Stimulated activated CD4-positive, alpha-beta T cell treated with anti-CD3 and anti-CD28 coated beads, TNF-alpha, amount 100 ng/mL, for 1 hour (primary cell): Measurements from ENCODE around the gene OR1B1.
"Not testable (repeated sequence)": the region's sequence is repeated elsewhere in the genome, so short reads cannot be mapped to it uniquely, and the experiment has no call there.

Experiments
- DNase-seq, 3 donors: peaks; one replicate each; pipeline ENCODE4 v3.0.0-alpha.2; 2020; ENCODE audit warnings: low read depth in 3 of 3, low spot score in 1 of 3

The OR1B1 gene

DNA sequence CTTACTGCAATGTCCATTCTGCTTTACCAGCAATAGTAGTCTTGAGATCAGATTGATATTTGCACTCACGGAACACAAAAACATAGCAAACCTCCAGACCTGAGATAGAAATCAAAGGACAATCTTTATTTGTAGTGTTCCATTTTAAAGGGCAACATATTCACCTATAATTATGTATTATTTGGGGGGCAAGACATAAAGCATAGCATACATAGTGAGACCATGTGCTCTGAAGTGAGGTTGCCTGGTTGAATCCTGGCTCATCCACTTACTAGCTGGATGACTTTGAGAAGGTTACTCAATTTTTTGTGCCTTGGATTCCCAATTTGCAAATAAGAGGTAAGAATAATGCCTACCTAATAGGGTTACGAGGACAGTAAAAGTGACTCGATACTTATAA lies at the start of gene OR1B1:
Gene OR1B1, minus strand, starts transcription at position 101 of the 400 bp plus-strand sequence.
- no peak for DNase-seq

DNA sequence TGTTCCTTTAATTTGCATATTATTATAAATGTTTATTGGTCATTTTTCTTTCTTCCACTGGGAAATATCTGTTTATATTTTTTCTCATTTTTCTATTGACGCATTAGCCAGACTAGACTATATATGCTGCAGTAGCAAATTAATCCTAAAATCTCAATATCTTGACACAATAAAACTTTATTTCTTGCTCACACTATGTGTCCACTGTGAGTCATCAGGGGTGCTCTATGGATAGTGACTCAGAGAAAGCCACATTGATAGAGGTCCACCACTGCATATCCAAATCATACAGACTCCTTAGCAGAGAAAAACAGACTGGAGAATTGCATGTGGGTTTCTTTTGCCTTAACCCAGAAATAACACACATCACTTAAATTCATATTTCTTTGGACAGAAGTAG lies 38.3 kb upstream of the OR1B1 start:
- no peak for DNase-seq

DNA sequence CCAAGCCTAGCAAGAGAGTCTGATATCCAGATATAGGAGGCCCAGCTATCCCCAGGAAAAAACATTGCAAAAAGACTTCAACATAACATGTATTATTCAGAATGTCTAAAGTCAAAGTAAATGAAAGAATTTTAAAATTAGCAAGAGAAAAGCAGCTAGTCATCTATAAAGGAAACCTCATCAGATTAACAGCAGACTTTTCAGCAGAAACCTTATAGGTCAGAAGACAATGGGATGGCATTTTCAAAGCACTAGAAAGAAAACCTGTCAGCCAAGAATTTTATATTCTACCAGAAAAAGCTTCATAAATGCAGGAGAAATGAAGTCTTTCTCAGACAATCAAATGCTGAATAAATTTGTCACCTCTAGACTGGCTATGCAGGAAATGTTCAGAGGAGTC lies 27.4 kb upstream of the OR1B1 start:
- no peak for DNase-seq

DNA sequence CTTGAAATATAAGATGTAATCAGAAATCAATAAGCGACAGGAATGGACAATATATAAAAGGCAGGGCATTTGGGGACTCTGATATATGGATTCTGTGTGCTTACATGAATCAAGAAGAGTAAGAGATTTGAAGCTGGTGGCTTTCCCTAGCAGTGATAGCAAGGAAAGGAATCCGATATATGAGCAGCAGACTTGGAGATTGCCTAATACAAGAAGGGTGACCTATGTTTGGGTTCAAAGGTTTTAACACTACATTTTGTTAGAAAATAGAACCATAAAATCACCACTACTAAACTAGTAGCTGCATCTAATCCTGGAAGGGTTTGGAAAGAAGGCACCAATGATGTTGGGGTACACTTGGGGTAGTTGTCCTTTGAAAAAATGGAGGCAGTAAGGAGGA lies 15.1 kb upstream of the OR1B1 start:
- no peak for DNase-seq

DNA sequence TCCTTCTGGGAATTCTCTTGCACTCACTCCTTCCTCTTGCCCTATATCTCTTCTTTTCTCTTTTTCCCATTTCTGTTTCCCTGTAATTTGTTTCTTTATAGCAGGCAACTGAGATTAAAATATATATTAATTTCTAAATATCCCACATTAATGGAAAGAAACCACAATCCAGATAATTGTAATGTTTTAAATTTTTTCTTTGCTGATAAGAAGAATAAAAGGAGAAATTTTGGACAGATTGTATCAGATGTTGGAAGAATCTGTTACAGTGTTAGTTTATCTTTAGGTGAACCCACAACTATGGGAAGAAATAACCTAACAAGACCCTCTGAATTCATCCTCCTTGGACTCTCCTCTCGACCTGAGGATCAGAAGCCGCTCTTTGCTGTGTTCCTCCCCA lies 4.0 kb upstream of the OR1B1 start, which contains the start of gene OR1L1:
Gene OR1L1, plus strand, starts transcription at position 301 of the 400 bp plus-strand sequence. Its CDS starts 0 bp downstream, at position 301.
- no peak for DNase-seq

DNA sequence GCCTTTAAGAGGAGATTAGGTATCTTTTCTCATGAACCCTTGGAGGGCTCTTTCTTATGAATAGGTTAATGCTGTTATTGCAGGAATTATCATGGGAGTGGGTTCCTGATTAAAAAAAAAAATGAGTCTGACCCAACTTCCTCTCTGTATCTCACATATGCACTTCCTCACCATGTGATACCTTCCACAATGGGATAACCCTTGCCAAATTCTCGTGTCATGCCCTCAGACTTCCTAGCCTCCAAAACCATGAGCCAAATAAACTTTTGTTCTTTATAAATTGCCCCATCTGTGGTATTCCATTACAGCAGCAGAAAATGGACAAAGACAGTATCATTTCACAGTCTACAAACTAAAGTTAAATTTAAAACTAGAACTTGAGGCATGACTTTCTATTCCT lies 1.0 kb downstream of the OR1B1 start:
- DNase-seq, result no peak

DNA sequence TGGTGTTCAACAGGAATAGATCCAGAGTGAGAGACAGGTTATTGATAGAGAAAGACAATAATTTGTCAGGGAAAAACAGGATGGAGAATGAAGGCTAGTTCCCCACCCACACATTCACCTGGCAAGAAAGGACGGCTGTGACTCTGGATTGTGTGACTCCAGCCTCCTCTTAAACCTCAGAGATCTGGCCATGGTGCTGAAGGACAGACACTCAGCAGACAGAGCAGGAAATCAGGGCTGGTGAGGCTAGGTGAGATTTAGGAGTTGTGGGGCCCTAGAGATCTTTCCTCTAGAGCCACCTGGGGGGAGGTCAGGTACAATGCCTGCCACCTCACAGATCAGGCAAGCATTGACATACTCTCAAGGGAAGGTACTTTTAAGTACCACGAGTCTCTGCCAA lies 15.2 kb downstream of the OR1B1 start:
- DNase-seq, result no peak

DNA sequence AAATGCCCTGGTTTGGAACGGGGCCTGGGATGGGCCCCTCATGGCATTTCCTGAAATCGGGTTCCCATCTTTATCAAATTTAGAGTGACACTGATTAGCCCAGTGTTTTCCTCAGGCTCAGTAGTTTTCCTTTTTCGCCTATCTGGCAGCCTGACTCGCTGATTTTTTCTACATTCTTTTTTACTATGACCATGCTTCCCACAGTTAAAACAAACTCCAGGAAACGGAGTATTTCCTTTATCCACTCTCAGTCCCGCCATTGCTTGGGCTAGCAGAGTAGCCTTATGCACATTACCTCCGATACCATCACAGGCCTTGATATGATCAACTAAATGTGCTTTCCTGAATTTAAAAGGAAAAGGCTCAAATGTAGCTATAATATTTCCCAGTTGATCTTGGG lies 37.4 kb downstream of the OR1B1 start:
- no peak for DNase-seq

DNA sequence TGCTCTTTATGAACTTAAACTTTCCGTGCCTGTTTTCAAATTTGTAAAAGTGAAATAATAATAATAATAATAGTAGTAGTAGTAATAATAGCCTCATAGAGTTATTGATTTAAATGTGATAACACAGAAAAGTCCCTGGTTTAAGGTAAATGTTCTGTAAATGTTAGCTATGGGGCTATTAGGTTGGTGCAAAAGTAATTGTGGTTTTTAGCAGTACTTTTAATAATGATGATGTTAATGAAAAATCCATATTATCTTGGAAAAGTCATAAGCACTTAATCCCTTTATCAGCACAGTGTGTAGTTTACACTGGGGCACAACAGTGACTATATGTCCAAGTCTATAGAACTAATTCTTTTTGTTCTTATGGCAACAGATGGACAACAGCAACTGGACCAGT lies 43.1 kb downstream of the OR1B1 start, which contains the start of gene OR1Q1:
Gene OR1Q1, plus strand, starts transcription at position 377 of the 400 bp plus-strand sequence. Its CDS starts 0 bp downstream, at position 377.
- DNase-seq, result no peak

DNA sequence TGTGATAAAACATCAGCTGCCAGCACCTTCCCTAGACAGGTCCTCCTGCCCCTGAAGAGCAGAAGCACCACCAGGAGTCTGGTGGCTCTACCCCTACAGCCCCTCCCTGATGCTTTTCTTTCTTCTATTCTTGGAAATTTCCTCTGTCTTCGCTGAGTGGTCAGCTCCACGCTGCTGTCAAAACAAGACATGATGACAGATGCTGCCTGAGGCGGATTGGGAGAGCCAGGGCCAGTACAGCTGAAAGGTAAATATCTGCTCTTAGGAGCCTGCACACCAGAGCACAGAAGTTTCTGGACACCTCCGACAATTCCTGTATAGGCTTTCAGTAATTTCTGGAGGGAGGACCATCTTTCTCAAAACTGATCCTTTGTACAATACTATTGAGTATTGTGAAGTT lies 47.6 kb downstream of the OR1B1 start:
- no peak for DNase-seq

DNA sequence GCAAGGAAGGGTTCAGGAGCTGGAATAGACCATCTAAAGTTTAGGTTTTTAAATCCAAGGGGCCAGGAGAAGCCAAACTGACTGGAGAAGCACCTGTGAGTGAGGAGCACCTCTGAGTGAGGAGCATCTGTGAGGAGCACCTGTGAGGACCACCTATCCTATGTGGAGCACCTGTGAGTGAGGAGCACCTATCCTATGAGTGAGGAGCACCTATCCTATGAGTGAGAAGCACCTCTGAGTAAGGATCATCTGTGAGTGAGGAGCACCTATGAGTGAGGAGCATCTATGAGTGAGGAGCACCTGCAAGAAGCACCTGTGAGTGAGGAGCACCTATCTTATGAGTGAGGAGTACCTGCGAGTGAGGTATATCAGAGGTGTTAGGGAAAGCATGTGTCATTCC lies 50.8 kb downstream of the OR1B1 start:
- DNase-seq, result no peak

DNA sequence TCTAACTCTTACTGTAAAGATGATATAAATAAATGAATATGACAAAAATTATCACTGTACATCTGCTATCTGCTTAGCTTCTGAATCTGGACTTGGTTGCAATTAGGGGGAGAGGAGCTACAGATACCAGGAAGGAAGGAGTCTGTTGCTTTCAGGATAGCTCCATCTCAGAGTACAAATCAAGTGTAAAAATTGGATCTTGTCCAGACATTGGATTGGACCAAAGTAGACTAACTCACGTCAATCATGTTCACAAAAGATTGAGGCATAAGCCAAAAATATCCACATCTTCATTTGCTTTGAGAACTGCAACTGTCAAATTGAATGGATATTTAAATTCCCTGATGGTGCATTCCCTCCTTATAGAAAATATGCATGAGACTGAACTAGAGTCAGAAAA lies 51.7 kb downstream of the OR1B1 start:
- no peak for DNase-seq

DNA sequence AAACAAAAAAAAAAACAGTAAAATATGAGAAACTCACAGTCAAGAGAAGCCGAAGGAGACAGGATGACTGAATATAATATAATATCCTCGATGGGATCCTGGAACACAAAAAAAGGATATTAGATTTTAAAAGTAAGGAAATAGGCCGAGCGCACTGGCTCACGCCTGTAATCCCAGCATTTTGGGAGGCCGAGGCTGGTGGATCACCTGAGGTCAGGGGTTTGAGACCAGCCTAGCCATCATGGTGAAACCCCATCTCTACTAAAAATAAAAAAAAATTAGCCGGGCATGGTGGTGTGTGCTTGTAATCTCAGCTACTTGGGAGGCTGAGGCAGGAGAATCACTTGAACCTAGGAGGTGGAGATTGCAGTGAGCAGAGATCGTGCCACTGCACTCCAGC lies 74.1 kb downstream of the OR1B1 start, which contains the start of gene OR1L8:
Gene OR1L8, minus strand, starts transcription at position 101 of the 400 bp plus-strand sequence. CDS start 14,907 bp downstream, outside the sequence.
- not testable (repeated sequence) for DNase-seq

DNA sequence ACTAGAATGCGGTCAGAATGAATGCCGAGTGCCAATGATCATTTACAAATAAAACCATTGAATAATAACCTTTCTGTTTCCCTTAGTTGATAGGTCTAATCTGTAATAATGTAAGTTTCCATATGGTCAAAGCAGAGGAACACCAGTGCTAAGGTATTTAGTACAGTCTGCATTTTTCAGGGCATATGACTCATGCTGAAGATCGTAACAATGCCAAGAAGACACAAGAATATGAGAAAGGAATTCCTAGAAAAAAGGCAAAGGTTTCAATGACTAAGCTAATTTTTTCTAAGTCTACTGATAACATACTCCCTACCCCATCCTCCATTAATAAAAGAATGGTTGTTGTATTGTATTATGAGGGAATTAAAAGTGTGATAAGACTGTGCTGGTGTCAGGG lies 77.1 kb downstream of the OR1B1 start:
- no peak for DNase-seq

DNA sequence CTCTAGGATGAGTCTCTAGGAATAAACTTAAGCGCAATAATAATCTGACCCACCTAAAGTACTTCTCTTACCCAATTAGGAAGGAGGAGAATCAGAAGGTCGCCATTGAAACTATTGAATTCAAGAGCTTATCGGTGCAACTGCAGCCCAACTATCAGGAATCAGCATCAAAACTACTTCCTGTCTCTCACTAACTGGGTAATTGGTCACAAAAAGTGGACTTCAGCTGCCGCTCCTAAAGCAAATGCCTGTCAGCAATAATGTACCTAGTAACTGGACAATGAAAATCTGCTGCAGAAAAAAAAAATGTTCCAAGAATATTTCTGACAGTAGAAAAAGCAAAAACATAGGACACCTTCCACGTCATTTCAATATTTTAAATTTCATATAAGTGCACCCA lies 77.6 kb downstream of the OR1B1 start:
- DNase-seq, result no peak
